Mucosa of descending colon (tissue), 3 donors: Measurements from ENCODE around the gene FARS2. TPM values are rescaled to one million over a fixed set of nuclear protein-coding genes. Genes with fewer than 3 reads are reported as not detected.
"Not testable (repeated sequence)": the region's sequence is repeated elsewhere in the genome, so short reads cannot be mapped to it uniquely, and the experiment has no call there.

Experiments used
- ATAC-seq: fragments of 200-7000 bp; cut with Tn5 transposase; one replicate; pipeline ENCODE4 v1.9.1; 2020; ENCODE audit warnings: mild to moderate bottlenecking, moderate library complexity
- DNase-seq, 3 donors: peaks; one replicate each; pipeline ENCODE4 v3.0.0-alpha.2; 2020
- H3K36me3 ChIP-seq: fragments of 200-600 bp; one replicate; pipeline ENCODE4 v1.8.0; 2021; ENCODE audit warnings: low read depth, mild to moderate bottlenecking
- H3K4me1 ChIP-seq: fragments of 200-600 bp; one replicate; pipeline ENCODE4 v1.8.0; 2021; ENCODE audit warnings: low read depth, mild to moderate bottlenecking
- H3K4me3 ChIP-seq: fragments of 200-600 bp; one replicate; pipeline ENCODE4 v1.8.0; 2021; ENCODE audit warnings: mild to moderate bottlenecking
- H3K9me3 ChIP-seq: fragments of 200-600 bp; one replicate; pipeline ENCODE4 v1.8.0; 2021; ENCODE audit warnings: mild to moderate bottlenecking
- CTCF ChIP-seq: fragments of 200-600 bp; IDR thresholded peaks from one replicate; pipeline ENCODE4 v1.8.0; 2022; ENCODE audit warnings: antibody characterized with exemption, mild to moderate bottlenecking
- intact Hi-C, 2 donors: fragments of 100-400 bp; cut with DNase I in 1 of 2; cut with micrococcal nuclease in 1 of 2; formaldehyde crosslinking; loops; one replicate each; pipeline versions ENCODE4 v1.11.0 to v1.11.1; 2022; cut with DNase I, micrococcal nuclease
- total RNA-seq, 3 donors: library from RNA; stranded (reverse); fragmentation: NEBNext Ultra II Directional in 2 of 3; extraction: Animal tissue kit (Norgen Biotek cat#: 25700) in 2 of 3; gene quantifications; one replicate each; pipeline versions ENCODE4 v1.2.1 to v1.2.4, GENCODE V29; 2021 to 2023
- donor health status: DM: no; HTN: no; CAD: no; lungs with moderate emphysema.
- donor health status: DM: no; HTN: no; CAD: no.
- donor health status: DM: no; HTN: yes; CAD: no.

The FARS2 gene
- total RNA-seq, 3 donors from 2014 or later = 15.2 to 21.6 (median 17.2) TPM

GRCh38 chr6:5679691-5680090, 418.4 kb downstream of the FARS2 start:
- ATAC-seq (no peak), DNase-seq (no peak)
- no peaks in the 10 kb centered on the region for H3K9me3 ChIP-seq
- no peaks in the 10 kb centered on the region for H3K4me1 ChIP-seq
- no peak for TF ChIP-seq CTCF
- H3K36me3 ChIP-seq = no peaks in the 10 kb centered on the region
- intact Hi-C loops = no loop called here
- no peak overlapping the region for H3K4me3 ChIP-seq

- no peaks in the 10 kb centered on the region for H3K36me3 ChIP-seq
- ATAC-seq (no peak), DNase-seq (no peak)
- H3K9me3 ChIP-seq = no peaks in the 10 kb centered on the region
- H3K4me1 ChIP-seq = no peaks in the 10 kb centered on the region
- intact Hi-C loops = no loop called here
- no peak overlapping the region for H3K4me3 ChIP-seq
- TF ChIP-seq CTCF = no peak
These were observed 418.8 kb downstream of the FARS2 start for GRCh38 chr6:5680095-5680494.

GRCh38 chr6:5681480-5681879, 420.2 kb downstream of the FARS2 start:
- Histone ChIP-seq H3K36me3 (no peaks in the 10 kb centered on the region), H3K9me3 (no peaks in the 10 kb centered on the region), H3K4me1 (no peaks in the 10 kb centered on the region), H3K4me3 (no peak overlapping the region)
- intact Hi-C loops = no loop called here
- no peak for TF ChIP-seq CTCF
- DNase-seq = no peak
- no peak for ATAC-seq

- no peak for ATAC-seq
- intact Hi-C loops = no loop called here
- no peak for TF ChIP-seq CTCF
- H3K4me1 ChIP-seq = no peaks in the 10 kb centered on the region
- H3K9me3 ChIP-seq = no peaks in the 10 kb centered on the region
- no peak overlapping the region for H3K4me3 ChIP-seq
- no peak for DNase-seq
- H3K36me3 ChIP-seq = no peaks in the 10 kb centered on the region
These were observed 421.2 kb downstream of the FARS2 start for GRCh38 chr6:5682530-5682929.

GRCh38 chr6:5683747-5684146, 422.4 kb downstream of the FARS2 start:
- intact Hi-C loops, DNase-seq, H3K4me3 ChIP-seq, ATAC-seq, H3K36me3 ChIP-seq, H3K4me1 ChIP-seq, H3K9me3 ChIP-seq: not testable (repeated sequence)

- Histone ChIP-seq H3K4me1 (no peaks in the 10 kb centered on the region), H3K9me3 (no peaks in the 10 kb centered on the region), H3K36me3 (no peaks in the 10 kb centered on the region), H3K4me3 (no peak overlapping the region)
- DNase-seq (no peak), ATAC-seq (no peak)
- intact Hi-C loops = no loop called here
- TF ChIP-seq CTCF = no peak
These were observed 423.2 kb downstream of the FARS2 start for GRCh38 chr6:5684320-5685053.
